H1 (cell line): ENCODE results near the gene SLC25A21. TPM values are rescaled to one million over a fixed set of nuclear protein-coding genes. Genes with fewer than 3 reads are reported as not detected.

Experiments used
- CTCF ChIA-PET: fragments of 300-600 bp; sonication (Branson Sonifier 250); formaldehyde crosslinking; loops from one replicate; lab custom pipeline; 2021; ENCODE audit not compliant: partially characterized antibody; lab: Charles Lee
- POLR2A ChIA-PET: fragments of 300-600 bp; sonication (Branson Sonifier 250); formaldehyde crosslinking; loops from one replicate; lab custom pipeline; 2021; ENCODE audit warnings: inconsistent platforms; ENCODE audit not compliant: partially characterized antibody; lab: Charles Lee
- DNase-seq, 2 experiments: peaks; one replicate each; pipeline versions ENCODE4 v3.0.0 to v3.0.0-alpha.2; 2010 to 2022; ENCODE audit warnings: low spot score in 2 of 2, low read depth in 1 of 2, mixed read lengths in 1 of 2
- FAIRE-seq: peaks from 2 replicates; lab custom pipeline; 2011; peaks lifted over from hg19 to GRCh38; lab: Jason Lieb, UNC
- H2AFZ ChIP-seq: 2 replicates; pipeline ENCODE4 v1.8.1; 2012; ENCODE audit warnings: low read length, inconsistent platforms
- H2AK5ac ChIP-seq: 2 replicates; pipeline ENCODE4 v1.6.1; 2013; ENCODE audit warnings: low read depth, low read length
- H2BK120ac ChIP-seq: replicated peaks from 2 replicates; pipeline ENCODE3; 2013; ENCODE audit warnings: low read depth, low read length, inconsistent platforms
- H2BK12ac ChIP-seq: 2 replicates; pipeline ENCODE4 v1.6.1; 2013; ENCODE audit warnings: low read depth, low read length
- H2BK15ac ChIP-seq: 2 replicates; pipeline ENCODE4 v1.6.1; 2013; ENCODE audit warnings: low read length
- H2BK20ac ChIP-seq: 2 replicates; pipeline ENCODE4 v1.6.1; 2013; ENCODE audit warnings: low read length
- H2BK5ac ChIP-seq: 2 replicates; pipeline ENCODE4 v1.6.1; 2013; ENCODE audit warnings: low read depth, low read length
- H3K14ac ChIP-seq: 2 replicates; pipeline ENCODE4 v1.6.1; 2013; ENCODE audit warnings: inconsistent platforms; ENCODE audit not compliant: insufficient read length
- H3K18ac ChIP-seq: 2 replicates; pipeline ENCODE4 v1.6.1; 2013; ENCODE audit warnings: low read length; ENCODE audit errors: extremely low read depth
- H3K23ac ChIP-seq: 2 replicates; pipeline ENCODE4 v1.6.1; 2013; ENCODE audit warnings: inconsistent platforms; ENCODE audit not compliant: insufficient read length
- H3K23me2 ChIP-seq: 2 replicates; pipeline ENCODE4 v1.6.1; 2013; ENCODE audit warnings: low read depth, low read length
- H3K27ac ChIP-seq: 2 replicates; pipeline ENCODE4 v1.6.1; 2011; ENCODE audit warnings: low read depth, low read length, inconsistent platforms
- H3K27me3 ChIP-seq, 4 experiments: replicated peaks in 1 of 4; 1 replicate in 1 of 4; 2 replicates in 3 of 4; pipeline versions ENCODE4 v1.6.1 to v1.8.1; 2011 to 2013; ENCODE audit warnings: low read length in 3 of 4, mild to moderate bottlenecking in 3 of 4, inconsistent platforms in 2 of 4, mixed read lengths in 2 of 4, moderate library complexity in 1 of 4; ENCODE audit not compliant: control insufficient read depth in 3 of 4, insufficient read depth in 3 of 4; ENCODE audit errors: extremely low read depth in 1 of 4
- H3K36me3 ChIP-seq, 4 experiments: 2 replicates each; pipeline versions ENCODE4 v1.6.1 to v1.8.1; 2011 to 2013; ENCODE audit warnings: mild to moderate bottlenecking in 4 of 4, low read length in 3 of 4, moderate library complexity in 2 of 4, control low read depth in 1 of 4, inconsistent platforms in 1 of 4; ENCODE audit not compliant: insufficient read depth in 4 of 4, control insufficient read depth in 2 of 4
- H3K4ac ChIP-seq: replicated peaks from 2 replicates; pipeline ENCODE3; 2013; ENCODE audit warnings: low read length, low read depth, mixed read lengths, inconsistent platforms; ENCODE audit not compliant: insufficient read length
- H3K4me1 ChIP-seq, 4 experiments: replicated peaks in 1 of 4; 1 replicate in 1 of 4; 2 replicates in 3 of 4; pipeline versions ENCODE4 v1.6.1 to v1.8.1; 2011 to 2013; ENCODE audit warnings: low read length in 3 of 4, inconsistent platforms in 2 of 4, mixed read lengths in 1 of 4; ENCODE audit not compliant: insufficient read depth in 4 of 4, control insufficient read depth in 3 of 4
- H3K4me2 ChIP-seq, 2 experiments: 2 replicates each; pipeline versions ENCODE4 v1.6.1 to v1.8.1; 2011 to 2013; ENCODE audit warnings: low read depth in 2 of 2, low read length in 2 of 2, control low read depth in 1 of 2, inconsistent platforms in 1 of 2, mild to moderate bottlenecking in 1 of 2; ENCODE audit not compliant: insufficient read depth in 1 of 2
- H3K4me3 ChIP-seq, 4 experiments: fragments of 200-600, 300-600 bp in 1 of 4; sonication (generic), shearing (Covaris generic), sonication (Bioruptor Twin) in 1 of 4; 2 replicates each; pipeline versions ENCODE4 v1.5.1 to v1.8.1; 2011 to 2016; ENCODE audit warnings: low read length in 4 of 4, low read depth in 3 of 4, control low read depth in 2 of 4, inconsistent platforms in 2 of 4, mild to moderate bottlenecking in 2 of 4, mixed read lengths in 1 of 4, moderate library complexity in 1 of 4; ENCODE audit not compliant: insufficient read depth in 2 of 4; ENCODE audit errors: extremely low read depth in 1 of 4
- H3K56ac ChIP-seq: replicated peaks from 2 replicates; pipeline ENCODE3; 2013; ENCODE audit warnings: low read depth, mild to moderate bottlenecking, mixed read lengths, low read length, inconsistent platforms; ENCODE audit not compliant: insufficient read length
- H3K79me1 ChIP-seq: 2 replicates; pipeline ENCODE4 v1.6.1; 2013; ENCODE audit warnings: low read depth, low read length, control low read depth
- H3K79me2 ChIP-seq, 2 experiments: 2 replicates each; pipeline versions ENCODE4 v1.6.1 to v1.8.1; 2012 to 2013; ENCODE audit warnings: low read length in 2 of 2, mild to moderate bottlenecking in 2 of 2, inconsistent platforms in 1 of 2; ENCODE audit not compliant: insufficient read depth in 2 of 2, control insufficient read depth in 1 of 2
- H3K9ac ChIP-seq, 4 experiments: replicated peaks in 1 of 4; 1 replicate in 1 of 4; 2 replicates in 3 of 4; pipeline versions ENCODE4 v1.6.1 to v1.8.1; 2011 to 2013; ENCODE audit warnings: low read depth in 3 of 4, low read length in 3 of 4, control low read depth in 2 of 4, mild to moderate bottlenecking in 2 of 4, moderate library complexity in 2 of 4, inconsistent platforms in 1 of 4; ENCODE audit errors: extremely low read depth in 1 of 4
- H3K9me3 ChIP-seq, 2 experiments: 2 replicates each; pipeline versions ENCODE4 v1.6.1 to v1.8.1; 2012 to 2013; ENCODE audit warnings: mild to moderate bottlenecking in 2 of 2, moderate library complexity in 2 of 2, control low read depth in 1 of 2, inconsistent platforms in 1 of 2, low read depth in 1 of 2, low read length in 1 of 2, mixed read lengths in 1 of 2; ENCODE audit not compliant: insufficient read depth in 2 of 2
- H4K20me1 ChIP-seq, 2 experiments: replicated peaks in 1 of 2; 2 replicates each; pipeline versions ENCODE3 to v1.8.1; 2011 to 2013; ENCODE audit warnings: inconsistent platforms in 2 of 2, low read length in 2 of 2, mild to moderate bottlenecking in 1 of 2; ENCODE audit not compliant: insufficient read depth in 2 of 2, control insufficient read depth in 1 of 2
- H4K5ac ChIP-seq: 2 replicates; pipeline ENCODE4 v1.6.1; 2013; ENCODE audit warnings: low read length, low read depth, mixed read lengths, inconsistent platforms; ENCODE audit not compliant: insufficient read length
- H4K8ac ChIP-seq: 2 replicates; pipeline ENCODE4 v1.8.0; 2013; ENCODE audit warnings: mild to moderate bottlenecking, moderate library complexity, low read length, inconsistent platforms; ENCODE audit not compliant: insufficient read depth; ENCODE audit errors: extremely low read depth
- H4K91ac ChIP-seq: replicated peaks from 2 replicates; pipeline ENCODE3; 2013; ENCODE audit warnings: low read length, mixed read lengths, inconsistent platforms; ENCODE audit not compliant: insufficient read length
- BCL11A ChIP-seq, 2 experiments: IDR thresholded peaks; one replicate each; pipeline ENCODE4 v1.6.1; 2011; ENCODE audit warnings: low read depth in 2 of 2, low read length in 2 of 2, mild to moderate bottlenecking in 2 of 2
- CBX8 ChIP-seq: fragments of 300-800, 300-1000 bp; sonication (generic); IDR thresholded peaks from 2 replicates; pipeline ENCODE4 v1.7.1; 2016; ENCODE audit warnings: low read depth, low read length, borderline replicate concordance
- CHD2 ChIP-seq: IDR thresholded peaks from 2 replicates; pipeline ENCODE4 v1.6.1; 2012; ENCODE audit warnings: low read length, improper control_type of control experiment
- CTBP2 ChIP-seq: IDR thresholded peaks from 2 replicates; pipeline ENCODE4 v1.7.0; 2011; ENCODE audit warnings: borderline replicate concordance, mild to moderate bottlenecking, moderate library complexity, mixed read lengths, low read length; ENCODE audit not compliant: insufficient read depth, insufficient read length
- EGR1 ChIP-seq: IDR thresholded peaks from 2 replicates; pipeline ENCODE4 v1.6.1; 2011; ENCODE audit warnings: low read depth, low read length, borderline replicate concordance
- NRF1 ChIP-seq: IDR thresholded peaks from 2 replicates; pipeline ENCODE4 v1.6.1; 2011; ENCODE audit warnings: mild to moderate bottlenecking, low read depth, low read length, improper control_type of control experiment
- RAD21 ChIP-seq, 2 experiments: IDR thresholded peaks in 1 of 2; conservative IDR thresholded peaks in 1 of 2; 2 replicates each; pipeline ENCODE4 v1.6.1; 2011; ENCODE audit warnings: low read depth in 2 of 2, low read length in 2 of 2, improper control_type of control experiment in 1 of 2, inconsistent platforms in 1 of 2, mild to moderate bottlenecking in 1 of 2, moderate library complexity in 1 of 2
- SIN3A ChIP-seq, 2 experiments: IDR thresholded peaks in 1 of 2; conservative IDR thresholded peaks in 1 of 2; 2 replicates each; pipeline ENCODE4 v1.6.1; 2011 to 2012; ENCODE audit warnings: low read length in 2 of 2, improper control_type of control experiment in 1 of 2, low read depth in 1 of 2, mild to moderate bottlenecking in 1 of 2
- SIRT6 ChIP-seq: IDR thresholded peaks from one replicate; pipeline ENCODE4 v1.7.1; 2012; ENCODE audit warnings: low read length, inconsistent platforms
- SP4 ChIP-seq: IDR thresholded peaks from 2 replicates; pipeline ENCODE4 v1.6.1; 2012; ENCODE audit warnings: low read length, inconsistent platforms
- WGBS, 2 experiments: shearing (Covaris generic) in 1 of 2; methylation state at CpG; one replicate each; pipeline versions ENCODE4 v1.1.6 to v1.1.7; 2013 to 2015; ENCODE audit warnings: low lambda C conversion rate in 2 of 2, mixed read lengths in 2 of 2, inconsistent platforms in 1 of 2, low coverage in 1 of 2, missing lambda C conversion rate in 1 of 2; ENCODE audit not compliant: insufficient replicate concordance in 2 of 2, insufficient coverage in 1 of 2, insufficient read length in 1 of 2; ENCODE audit errors: extremely low coverage in 1 of 2, missing lambda C conversion rate in 1 of 2; 5-methylcytosine and 5-hydroxymethylcytosine counted together
- polyA plus RNA-seq, 7 experiments: library from polyadenylated mRNA; depleted of rRNA in 3 of 7; stranded (reverse) in 5 of 7; unstranded in 2 of 7; fragments of >200 nt in 5 of 7; fragments of 200-250 nt in 2 of 7; gene quantifications; 1 replicate in 5 of 7; 2 replicates in 1 of 7; 4 replicates in 1 of 7; pipeline versions ENCODE4 v1.2.1 to v1.2.3, GENCODE V29; 2011 to 2013; ENCODE audit warnings: missing spikeins in 2 of 7, mixed read lengths in 2 of 7
- total RNA-seq: library from RNA; stranded (reverse); fragmentation: NEBNext Ultra II Directional; extraction: Animal tissue kit (Norgen Biotek cat#: 25700); gene quantifications from 2 replicates; pipeline ENCODE4 v1.2.1, GENCODE V29; 2021
- TF ChIP-seq, protein P1 (sequence below), 3 experiments: IDR thresholded peaks; 1 replicate in 2 of 3; 2 replicates in 1 of 3; pipeline versions ENCODE4 v1.5.1 to v1.6.1; 2011; ENCODE audit warnings: low read length in 3 of 3, mild to moderate bottlenecking in 3 of 3, inconsistent platforms in 2 of 3, low read depth in 1 of 3, moderate library complexity in 1 of 3; ENCODE audit not compliant: insufficient read depth in 1 of 3; ENCODE audit errors: control extremely low read depth in 1 of 3

The SLC25A21 gene
- total and polyA plus RNA-seq, 2 of the 8 experiments (the other 6 are each of a cell fraction or from before 2014, with no cell fraction given): 6.9 to 15.7 TPM

DNA sequence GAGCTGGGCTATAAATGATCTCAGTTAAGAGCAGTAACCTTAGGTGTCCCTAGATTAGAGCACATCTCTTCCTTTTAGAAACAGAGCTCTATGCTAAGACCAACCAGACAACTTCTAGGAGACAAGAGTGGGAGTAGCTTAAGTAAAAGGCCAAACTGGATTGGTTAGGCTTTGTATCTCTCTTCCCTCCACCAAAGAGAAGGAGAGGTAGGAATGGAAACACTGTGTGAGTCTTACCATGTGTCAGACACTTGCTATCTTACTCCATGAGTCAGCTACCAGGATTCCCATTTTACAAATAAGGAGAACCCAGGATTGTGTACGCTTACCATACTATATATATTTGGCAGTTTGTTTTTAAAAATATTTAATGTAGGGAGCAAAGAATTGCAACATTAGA, 387.9 kb downstream of the SLC25A21 start:
- no peak overlapping the region for H2AFZ ChIP-seq
- no peak overlapping the region for H2BK15ac ChIP-seq
- ChIA-PET POLR2A (interaction anchor here (0.5 kb wide), 1 partner anchor 203 kb away, joined by 3 read pairs; no protein-coding TSS in a partner anchor), CTCF (interaction anchor here (0.9 to 2.8 kb wide), 5 partner anchors 8 to 158 kb away, joined by 3 to 10 read pairs (median 9); no protein-coding TSS in a partner anchor)
- H3K4me1 ChIP-seq: no peaks in the 10 kb centered on the region
- no peak overlapping the region for H2BK12ac ChIP-seq
- H3K23ac ChIP-seq: no peak overlapping the region
- H4K8ac ChIP-seq: no peak overlapping the region
- H3K18ac ChIP-seq: no peak overlapping the region
- no peaks in the 10 kb centered on the region for H4K20me1 ChIP-seq
- H3K4ac ChIP-seq: no peak overlapping the region
- H4K5ac ChIP-seq: no peak overlapping the region
- no peak overlapping the region for H4K91ac ChIP-seq
- H3K23me2 ChIP-seq: no peaks in the 10 kb centered on the region
- H3K14ac ChIP-seq: no peak overlapping the region
- no peak overlapping the region for H3K4me2 ChIP-seq
- no peak overlapping the region for H2BK5ac ChIP-seq
- H2BK120ac ChIP-seq: no peak overlapping the region
- no peak overlapping the region for H2AK5ac ChIP-seq
- H3K27ac ChIP-seq: no peak overlapping the region
- no peak overlapping the region for H2BK20ac ChIP-seq
- no peaks in the 10 kb centered on the region for H3K27me3 ChIP-seq
- H3K4me3 ChIP-seq: no peak overlapping the region
- 0 out of 4 replicates have a peak, but pooled peaks cover 0 to 3% of the 10 kb centered on the region in 2 experiments for H3K9me3 ChIP-seq
- no peak overlapping the region for H3K56ac ChIP-seq
- 90% methylated on average over 1 of the region's 1 CpG; no CpG with 5 or more reads in 1 of the 2 experiments for WGBS, 2 experiments
- no peaks in the 10 kb centered on the region for H3K79me1 ChIP-seq
- no peaks in the 10 kb centered on the region for H3K36me3 ChIP-seq
- DNase-seq: no peak
- no peaks in the 10 kb centered on the region for H3K79me2 ChIP-seq
- H3K9ac ChIP-seq: no peak overlapping the region
- FAIRE-seq: no peak
- TF ChIP-seq CHD2: no peak
- TF ChIP-seq SP4: no peak
- TF ChIP-seq BCL11A (IDR thresholded peaks at IDR 0.05; ENCODE audit: low read depth in 2 of 2, low read length in 2 of 2): no peak
- TF ChIP-seq EGR1: no peak
- no peak for TF ChIP-seq SIRT6
- no peak for TF ChIP-seq CBX8
- TF ChIP-seq, protein P1, sequence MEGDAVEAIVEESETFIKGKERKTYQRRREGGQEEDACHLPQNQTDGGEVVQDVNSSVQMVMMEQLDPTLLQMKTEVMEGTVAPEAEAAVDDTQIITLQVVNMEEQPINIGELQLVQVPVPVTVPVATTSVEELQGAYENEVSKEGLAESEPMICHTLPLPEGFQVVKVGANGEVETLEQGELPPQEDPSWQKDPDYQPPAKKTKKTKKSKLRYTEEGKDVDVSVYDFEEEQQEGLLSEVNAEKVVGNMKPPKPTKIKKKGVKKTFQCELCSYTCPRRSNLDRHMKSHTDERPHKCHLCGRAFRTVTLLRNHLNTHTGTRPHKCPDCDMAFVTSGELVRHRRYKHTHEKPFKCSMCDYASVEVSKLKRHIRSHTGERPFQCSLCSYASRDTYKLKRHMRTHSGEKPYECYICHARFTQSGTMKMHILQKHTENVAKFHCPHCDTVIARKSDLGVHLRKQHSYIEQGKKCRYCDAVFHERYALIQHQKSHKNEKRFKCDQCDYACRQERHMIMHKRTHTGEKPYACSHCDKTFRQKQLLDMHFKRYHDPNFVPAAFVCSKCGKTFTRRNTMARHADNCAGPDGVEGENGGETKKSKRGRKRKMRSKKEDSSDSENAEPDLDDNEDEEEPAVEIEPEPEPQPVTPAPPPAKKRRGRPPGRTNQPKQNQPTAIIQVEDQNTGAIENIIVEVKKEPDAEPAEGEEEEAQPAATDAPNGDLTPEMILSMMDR (IDR thresholded peaks at IDR 0.05; ENCODE audit: control extremely low read depth in 1 of 3, insufficient read depth in 1 of 3, low read depth in 1 of 3, low read length in 3 of 3): no peak
- TF ChIP-seq NRF1: no peak
- no peak for TF ChIP-seq RAD21 (IDR thresholded peaks at IDR 0.05 in 1 of 2, conservative IDR thresholded peaks at IDR 0.05 in 1 of 2; ENCODE audit: low read depth in 2 of 2, low read length in 2 of 2)
- no peak for TF ChIP-seq CTBP2
- TF ChIP-seq SIN3A (conservative IDR thresholded peaks at IDR 0.05 in 1 of 2, IDR thresholded peaks at IDR 0.05 in 1 of 2; ENCODE audit: low read depth in 1 of 2, low read length in 2 of 2): no peak
